SU-DHL-6 (cell line): ENCODE data around the gene HMMR.
"Not testable (repeated sequence)": the region's sequence is repeated elsewhere in the genome, so short reads cannot be mapped to it uniquely, and the experiment has no call there.

Source experiments
- H2AFZ ChIP-seq: fragments of 200-600 bp; sonication (generic); 2 replicates; pipeline ENCODE4 v1.6.1; 2014; ENCODE audit warnings: low read depth, mild to moderate bottlenecking, moderate library complexity, mixed read lengths, antibody characterized with exemption, low read length; ENCODE audit not compliant: severe bottlenecking
- H3F3A ChIP-seq: fragments of 200-600 bp; shearing (Covaris generic); 2 replicates; pipeline ENCODE4 v1.6.0; 2016; ENCODE audit warnings: antibody characterized with exemption, mild to moderate bottlenecking; ENCODE audit not compliant: insufficient read depth
- H3K27ac ChIP-seq: fragments of 200-600 bp; sonication (generic); 2 replicates; pipeline ENCODE4 v1.5.1; 2016; ENCODE audit warnings: low read depth, mild to moderate bottlenecking, low read length, moderate library complexity, mixed read lengths
- H3K27me3 ChIP-seq: fragments of 200-600 bp; sonication (generic), shearing (Covaris generic); 2 replicates; pipeline ENCODE4 v1.6.0; 2014; ENCODE audit warnings: mild to moderate bottlenecking, low read length
- H3K36me3 ChIP-seq: fragments of 200-600 bp; sonication (generic); 2 replicates; pipeline ENCODE4 v1.6.1; 2014; ENCODE audit warnings: mild to moderate bottlenecking, low read length, mixed read lengths
- H3K4me2 ChIP-seq: fragments of 300-600, 200-600 bp; shearing (Covaris generic), sonication (generic); 2 replicates; pipeline ENCODE4 v1.6.0; 2014; ENCODE audit warnings: low read length, low read depth, mild to moderate bottlenecking; ENCODE audit not compliant: poor library complexity, severe bottlenecking
- H3K4me3 ChIP-seq: fragments of 200-600 bp; sonication (generic); 2 replicates; pipeline ENCODE4 v1.5.1; 2014; ENCODE audit warnings: antibody characterized with exemption, low read length, mild to moderate bottlenecking, mixed read lengths; ENCODE audit not compliant: insufficient read depth, poor library complexity, severe bottlenecking
- H3K79me2 ChIP-seq: fragments of 200-600 bp; sonication (generic); 2 replicates; pipeline ENCODE4 v1.6.1; 2014; ENCODE audit warnings: mild to moderate bottlenecking, low read length, moderate library complexity; ENCODE audit not compliant: insufficient read depth
- H3K9ac ChIP-seq: fragments of 200-600 bp; sonication (generic); 2 replicates; pipeline ENCODE4 v1.7.0; 2014; ENCODE audit warnings: mild to moderate bottlenecking, low read length
- H3K9me2 ChIP-seq: fragments of 200-600 bp; sonication (generic); replicated peaks from 2 replicates; pipeline ENCODE4 v1.6.1; 2014; ENCODE audit warnings: low read length; ENCODE audit not compliant: insufficient read depth
- H3K9me3 ChIP-seq: fragments of 200-600 bp; sonication (generic); 2 replicates; pipeline ENCODE4 v1.6.1; 2014; ENCODE audit warnings: low read length, mixed read lengths; ENCODE audit not compliant: insufficient read depth
- H4K20me1 ChIP-seq: fragments of 200-600 bp; sonication (generic); 2 replicates; pipeline ENCODE4 v1.6.1; 2014; ENCODE audit warnings: low read depth, mild to moderate bottlenecking, antibody characterized with exemption, low read length, moderate library complexity, mixed read lengths
- EZH2phosphoT487 ChIP-seq: fragments of 200-600 bp; sonication (generic), shearing (Covaris generic); conservative IDR thresholded peaks from 2 replicates; pipeline ENCODE4 v1.6.1; 2018; ENCODE audit warnings: mild to moderate bottlenecking, antibody characterized with exemption, low read length, moderate library complexity, mixed read lengths
- TF ChIP-seq, protein P1 (sequence below): fragments of 200-600 bp; sonication (generic); IDR thresholded peaks from one replicate; pipeline ENCODE4 v1.5.1; 2017; ENCODE audit warnings: antibody characterized with exemption, mild to moderate bottlenecking, low read length, moderate library complexity; ENCODE audit not compliant: insufficient read depth, poor library complexity, severe bottlenecking

Gene HMMR

DNA sequence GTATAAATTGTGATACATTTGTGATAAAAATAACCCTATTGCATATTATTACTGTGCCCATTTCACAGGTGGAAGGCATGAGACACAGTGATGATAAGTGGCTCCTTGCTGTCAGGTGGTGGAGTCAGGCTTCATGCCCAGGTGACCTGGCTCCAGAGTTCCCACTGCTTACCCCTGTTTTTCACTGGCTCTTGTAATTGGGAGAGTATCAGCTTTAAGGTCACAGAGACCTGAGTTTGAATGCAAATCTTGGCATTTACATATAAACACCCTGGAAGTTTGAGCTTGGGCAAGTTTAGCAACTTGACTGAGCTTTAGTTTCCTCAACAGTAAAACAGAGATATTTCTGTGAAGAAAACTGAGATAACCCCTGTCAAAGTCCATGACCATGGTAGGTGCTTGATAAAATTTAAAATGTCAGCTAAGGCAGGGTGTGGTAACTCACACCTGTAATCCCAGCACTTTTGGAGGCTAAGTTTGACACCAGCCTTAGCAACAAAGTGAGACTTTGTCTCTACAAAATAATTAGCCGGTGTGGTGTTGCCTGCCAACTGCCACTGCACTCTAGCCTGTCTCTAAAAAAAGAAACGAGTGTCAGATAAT lies 74.2 kb downstream of the HMMR start:
- H3K4me2 ChIP-seq, result no peak overlapping the region
- no peak overlapping the region for H3K4me3 ChIP-seq
- no peaks in the 10 kb centered on the region for H3F3A ChIP-seq
- no peak overlapping the region for H2AFZ ChIP-seq
- no peaks in the 10 kb centered on the region for H4K20me1 ChIP-seq
- no peaks in the 10 kb centered on the region for H3K36me3 ChIP-seq
- no peaks in the 10 kb centered on the region for H3K9me2 ChIP-seq
- no peaks in the 10 kb centered on the region for H3K79me2 ChIP-seq
- H3K9ac ChIP-seq, result no peak overlapping the region
- no peak for TF ChIP-seq EZH2phosphoT487
- TF ChIP-seq, protein P1, sequence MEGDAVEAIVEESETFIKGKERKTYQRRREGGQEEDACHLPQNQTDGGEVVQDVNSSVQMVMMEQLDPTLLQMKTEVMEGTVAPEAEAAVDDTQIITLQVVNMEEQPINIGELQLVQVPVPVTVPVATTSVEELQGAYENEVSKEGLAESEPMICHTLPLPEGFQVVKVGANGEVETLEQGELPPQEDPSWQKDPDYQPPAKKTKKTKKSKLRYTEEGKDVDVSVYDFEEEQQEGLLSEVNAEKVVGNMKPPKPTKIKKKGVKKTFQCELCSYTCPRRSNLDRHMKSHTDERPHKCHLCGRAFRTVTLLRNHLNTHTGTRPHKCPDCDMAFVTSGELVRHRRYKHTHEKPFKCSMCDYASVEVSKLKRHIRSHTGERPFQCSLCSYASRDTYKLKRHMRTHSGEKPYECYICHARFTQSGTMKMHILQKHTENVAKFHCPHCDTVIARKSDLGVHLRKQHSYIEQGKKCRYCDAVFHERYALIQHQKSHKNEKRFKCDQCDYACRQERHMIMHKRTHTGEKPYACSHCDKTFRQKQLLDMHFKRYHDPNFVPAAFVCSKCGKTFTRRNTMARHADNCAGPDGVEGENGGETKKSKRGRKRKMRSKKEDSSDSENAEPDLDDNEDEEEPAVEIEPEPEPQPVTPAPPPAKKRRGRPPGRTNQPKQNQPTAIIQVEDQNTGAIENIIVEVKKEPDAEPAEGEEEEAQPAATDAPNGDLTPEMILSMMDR, result no peak
- H3K9me3 ChIP-seq, result no peaks in the 10 kb centered on the region
- no peaks in the 10 kb centered on the region for H3K27me3 ChIP-seq
- no peak overlapping the region for H3K27ac ChIP-seq

DNA sequence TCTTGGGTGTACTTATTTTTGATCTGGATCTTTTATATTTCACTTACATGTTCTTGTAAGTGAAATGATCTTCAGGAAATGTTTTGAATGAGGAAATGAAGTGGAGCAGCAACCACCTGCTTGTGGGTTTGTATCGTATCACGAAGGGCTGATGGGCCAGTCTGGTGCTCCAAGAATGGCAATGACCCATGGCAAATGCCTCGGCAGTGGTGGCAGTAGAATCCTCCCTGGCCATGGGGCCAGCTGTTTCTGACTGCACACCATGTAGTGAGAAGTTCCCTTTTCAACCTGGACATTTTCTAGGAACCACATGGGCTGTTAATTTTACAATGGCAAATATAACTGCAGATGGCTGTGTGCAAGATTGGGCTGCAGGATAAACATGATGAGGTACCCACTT lies 74.9 kb downstream of the HMMR start:
- no peaks in the 10 kb centered on the region for H3K36me3 ChIP-seq
- no peak overlapping the region for H3K4me2 ChIP-seq
- H3K79me2 ChIP-seq, result no peaks in the 10 kb centered on the region
- H2AFZ ChIP-seq, result no peak overlapping the region
- TF ChIP-seq EZH2phosphoT487, result no peak
- TF ChIP-seq, protein P1, result no peak
- H3K27ac ChIP-seq, result no peak overlapping the region
- no peaks in the 10 kb centered on the region for H3F3A ChIP-seq
- no peak overlapping the region for H3K9ac ChIP-seq
- no peaks in the 10 kb centered on the region for H4K20me1 ChIP-seq
- no peaks in the 10 kb centered on the region for H3K9me3 ChIP-seq
- H3K9me2 ChIP-seq, result no peaks in the 10 kb centered on the region
- no peak overlapping the region for H3K4me3 ChIP-seq
- H3K27me3 ChIP-seq, result no peaks in the 10 kb centered on the region

DNA sequence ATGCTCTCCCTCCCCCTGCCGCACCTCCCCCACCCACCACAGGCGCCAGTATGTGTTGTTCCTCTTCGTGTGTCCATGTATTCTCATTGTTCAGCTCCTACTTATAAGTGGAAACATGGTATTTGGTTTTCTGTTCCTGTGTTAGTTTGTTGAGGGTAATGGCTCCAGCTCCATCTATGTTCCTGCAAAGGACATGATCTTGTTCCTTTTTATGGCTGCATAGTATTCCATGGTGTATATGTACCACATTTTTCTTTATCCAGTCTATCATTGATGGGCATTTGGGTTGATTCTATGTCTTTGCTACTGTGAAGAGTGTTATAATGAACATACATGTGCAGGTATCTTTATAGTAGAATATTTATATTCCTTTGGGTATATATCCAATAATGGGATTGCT lies 76.0 kb downstream of the HMMR start:
- not testable (repeated sequence) for H3K9me2 ChIP-seq, H4K20me1 ChIP-seq, H3K79me2 ChIP-seq, H3K9me3 ChIP-seq, H2AFZ ChIP-seq, H3F3A ChIP-seq, H3K9ac ChIP-seq, H3K4me3 ChIP-seq, H3K27ac ChIP-seq, H3K36me3 ChIP-seq, H3K27me3 ChIP-seq, H3K4me2 ChIP-seq

DNA sequence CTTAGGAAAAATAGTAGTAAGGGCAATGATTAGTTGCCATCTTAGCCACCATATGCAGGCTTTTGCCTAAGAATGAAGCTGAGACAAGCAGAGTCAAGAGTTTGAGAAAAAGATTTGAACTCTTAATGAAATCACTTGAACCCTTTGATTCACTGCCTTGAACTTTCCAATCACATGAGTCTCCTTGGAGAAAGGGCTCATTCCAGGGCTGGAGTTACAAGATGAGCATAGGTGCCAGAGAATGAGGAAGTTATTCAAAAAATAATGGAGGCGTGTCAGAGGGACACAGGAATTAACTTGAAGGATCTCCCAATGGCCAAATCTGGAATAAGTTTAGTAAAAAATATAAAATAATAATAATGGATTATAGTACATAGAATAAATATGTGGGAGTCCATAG lies 80.3 kb downstream of the HMMR start:
- no peaks in the 10 kb centered on the region for H3K27me3 ChIP-seq
- no peaks in the 10 kb centered on the region for H3K36me3 ChIP-seq
- no peaks in the 10 kb centered on the region for H3K9me3 ChIP-seq
- H3K27ac ChIP-seq, result no peak overlapping the region
- H3K9ac ChIP-seq, result no peak overlapping the region
- H2AFZ ChIP-seq, result no peak overlapping the region
- no peaks in the 10 kb centered on the region for H4K20me1 ChIP-seq
- TF ChIP-seq EZH2phosphoT487, result no peak
- TF ChIP-seq, protein P1, result no peak
- H3K4me3 ChIP-seq, result no peak overlapping the region
- H3K4me2 ChIP-seq, result no peak overlapping the region
- H3F3A ChIP-seq, result no peaks in the 10 kb centered on the region
- no peaks in the 10 kb centered on the region for H3K9me2 ChIP-seq
- no peaks in the 10 kb centered on the region for H3K79me2 ChIP-seq
